ENCODE measurements around the gene CLK3.

GRCh38 chr15:74664028-74664616 is 48.5 kb downstream of the CLK3 start:
- TF ChIP-seq CTCF (IDR thresholded peaks at IDR 0.05) = no peak
- TF ChIP-seq POLR2A (IDR thresholded peaks at IDR 0.05) = no peak
- TF ChIP-seq POLR2AphosphoS5 (IDR thresholded peaks at IDR 0.05) = no peak
